Measurements from ENCODE around the gene DNAJB7. TPM values are rescaled to one million over a fixed set of nuclear protein-coding genes. Genes with fewer than 3 reads are reported as not detected.

DNAJB7 gene
- total and polyA plus RNA-seq, 2 of the 13 experiments (the other 11 are each of a cell fraction or from before 2014, with no cell fraction given): not detected

DNA sequence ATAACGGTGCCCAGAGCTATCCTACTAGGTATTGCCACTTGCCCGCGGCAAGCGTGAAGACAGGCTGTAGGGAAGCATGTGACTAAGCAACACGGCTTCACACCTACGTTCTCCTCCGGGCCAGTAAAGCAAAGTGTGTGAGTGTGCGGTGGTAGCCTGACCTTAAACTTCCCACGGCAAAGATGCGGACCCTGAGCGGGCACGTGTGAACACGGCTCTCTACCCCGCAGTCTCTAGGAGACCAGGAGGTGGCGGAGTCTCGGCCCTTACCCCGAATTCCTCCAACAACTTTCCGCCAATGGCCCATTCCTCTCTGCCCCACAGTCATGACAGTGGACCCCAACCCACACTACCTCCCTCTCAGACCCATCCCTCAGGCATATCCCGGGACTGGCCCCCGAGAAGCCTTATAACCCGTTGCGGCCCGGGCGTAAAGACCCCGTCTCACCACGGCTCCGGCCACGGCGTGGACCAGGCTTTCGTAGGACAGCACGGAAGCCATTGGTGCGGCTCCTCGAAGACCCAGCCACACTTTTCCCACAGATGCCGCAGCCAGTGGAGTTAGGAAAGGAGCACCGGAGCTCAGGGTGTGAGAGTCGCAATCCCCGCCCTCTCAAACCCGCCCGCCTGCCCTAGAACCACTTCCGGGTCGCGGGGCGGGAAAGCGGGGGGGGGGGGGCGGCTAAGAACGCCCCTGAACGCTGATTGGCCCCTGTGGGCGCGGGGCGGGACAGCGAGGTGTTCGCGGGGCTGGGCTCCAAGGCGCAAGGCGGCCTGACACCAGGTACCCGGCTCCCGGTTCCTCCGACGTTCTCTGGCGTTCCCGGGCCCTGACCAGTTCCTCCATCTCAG is 42.9 kb downstream of the DNAJB7 start, which contains the start of gene SLC25A17 (continued):
- TF ChIP-seq MED13 (CRISPR knock-in tag; IDR thresholded peaks at IDR 0.05): no peak
- TF ChIP-seq ARNTL (CRISPR knock-in tag; IDR thresholded peaks at IDR 0.05): 0 out of 2 replicates have a peak, but pooled peaks have one; percentile 62
- no peak for TF ChIP-seq NFIB (CRISPR knock-in tag; IDR thresholded peaks at IDR 0.05; ENCODE audit: borderline replicate concordance)
- 0 out of 2 replicates have a peak, but pooled peaks have one; percentile 18 for TF ChIP-seq SIN3A (IDR thresholded peaks at IDR 0.05; ENCODE audit: borderline replicate concordance, low read depth, low read length)
- TF ChIP-seq JUND (CRISPR knock-in tag; IDR thresholded peaks at IDR 0.05): no peak
- TF ChIP-seq, protein P1, sequence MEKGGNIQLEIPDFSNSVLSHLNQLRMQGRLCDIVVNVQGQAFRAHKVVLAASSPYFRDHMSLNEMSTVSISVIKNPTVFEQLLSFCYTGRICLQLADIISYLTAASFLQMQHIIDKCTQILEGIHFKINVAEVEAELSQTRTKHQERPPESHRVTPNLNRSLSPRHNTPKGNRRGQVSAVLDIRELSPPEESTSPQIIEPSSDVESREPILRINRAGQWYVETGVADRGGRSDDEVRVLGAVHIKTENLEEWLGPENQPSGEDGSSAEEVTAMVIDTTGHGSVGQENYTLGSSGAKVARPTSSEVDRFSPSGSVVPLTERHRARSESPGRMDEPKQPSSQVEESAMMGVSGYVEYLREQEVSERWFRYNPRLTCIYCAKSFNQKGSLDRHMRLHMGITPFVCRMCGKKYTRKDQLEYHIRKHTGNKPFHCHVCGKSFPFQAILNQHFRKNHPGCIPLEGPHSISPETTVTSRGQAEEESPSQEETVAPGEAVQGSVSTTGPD (CRISPR knock-in tag; IDR thresholded peaks at IDR 0.05): no peak
- TF ChIP-seq SNRNP70 (IDR thresholded peaks at IDR 0.05; ENCODE audit: low read depth, low read length): no peak
- no peak for TF ChIP-seq MAF1 (CRISPR knock-in tag; IDR thresholded peaks at IDR 0.05; ENCODE audit: borderline replicate concordance)
- TF ChIP-seq ZNF343 (CRISPR knock-in tag; IDR thresholded peaks at IDR 0.05): no peak
- TF ChIP-seq ZIK1 (CRISPR knock-in tag; IDR thresholded peaks at IDR 0.05; ENCODE audit: borderline replicate concordance, low read depth): no peak
- TF ChIP-seq, protein P2, sequence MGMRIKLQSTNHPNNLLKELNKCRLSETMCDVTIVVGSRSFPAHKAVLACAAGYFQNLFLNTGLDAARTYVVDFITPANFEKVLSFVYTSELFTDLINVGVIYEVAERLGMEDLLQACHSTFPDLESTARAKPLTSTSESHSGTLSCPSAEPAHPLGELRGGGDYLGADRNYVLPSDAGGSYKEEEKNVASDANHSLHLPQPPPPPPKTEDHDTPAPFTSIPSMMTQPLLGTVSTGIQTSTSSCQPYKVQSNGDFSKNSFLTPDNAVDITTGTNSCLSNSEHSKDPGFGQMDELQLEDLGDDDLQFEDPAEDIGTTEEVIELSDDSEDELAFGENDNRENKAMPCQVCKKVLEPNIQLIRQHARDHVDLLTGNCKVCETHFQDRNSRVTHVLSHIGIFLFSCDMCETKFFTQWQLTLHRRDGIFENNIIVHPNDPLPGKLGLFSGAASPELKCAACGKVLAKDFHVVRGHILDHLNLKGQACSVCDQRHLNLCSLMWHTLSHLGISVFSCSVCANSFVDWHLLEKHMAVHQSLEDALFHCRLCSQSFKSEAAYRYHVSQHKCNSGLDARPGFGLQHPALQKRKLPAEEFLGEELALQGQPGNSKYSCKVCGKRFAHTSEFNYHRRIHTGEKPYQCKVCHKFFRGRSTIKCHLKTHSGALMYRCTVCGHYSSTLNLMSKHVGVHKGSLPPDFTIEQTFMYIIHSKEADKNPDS (CRISPR knock-in tag; IDR thresholded peaks at IDR 0.05): no peak
- peak; percentile 26; the same call in 1 of the 2 replicates for TF ChIP-seq PITX1 (CRISPR knock-in tag; IDR thresholded peaks at IDR 0.05)
- TF ChIP-seq ZNF572 (CRISPR knock-in tag; IDR thresholded peaks at IDR 0.05): peak; percentile 62; the same call in 1 of the 2 replicates
- TF ChIP-seq CAMTA2 (CRISPR knock-in tag; IDR thresholded peaks at IDR 0.05; ENCODE audit: borderline replicate concordance): peak; percentile 80; the same call in 1 of the 2 replicates
- no peak for TF ChIP-seq SRF (IDR thresholded peaks at IDR 0.05; ENCODE audit: low read depth, low read length)
- no peak for TF ChIP-seq HDAC6 (IDR thresholded peaks at IDR 0.05; ENCODE audit: low read depth, low read length)
- TF ChIP-seq ZNF552 (CRISPR knock-in tag; IDR thresholded peaks at IDR 0.05; ENCODE audit: borderline replicate concordance): no peak; the same call in 1 of the 2 replicates
- no peak for TF ChIP-seq MTA3 (CRISPR knock-in tag; IDR thresholded peaks at IDR 0.05)
- TF ChIP-seq ZNF296 (CRISPR knock-in tag; conservative IDR thresholded peaks at IDR 0.05): no peak
- TF ChIP-seq, protein P3, sequence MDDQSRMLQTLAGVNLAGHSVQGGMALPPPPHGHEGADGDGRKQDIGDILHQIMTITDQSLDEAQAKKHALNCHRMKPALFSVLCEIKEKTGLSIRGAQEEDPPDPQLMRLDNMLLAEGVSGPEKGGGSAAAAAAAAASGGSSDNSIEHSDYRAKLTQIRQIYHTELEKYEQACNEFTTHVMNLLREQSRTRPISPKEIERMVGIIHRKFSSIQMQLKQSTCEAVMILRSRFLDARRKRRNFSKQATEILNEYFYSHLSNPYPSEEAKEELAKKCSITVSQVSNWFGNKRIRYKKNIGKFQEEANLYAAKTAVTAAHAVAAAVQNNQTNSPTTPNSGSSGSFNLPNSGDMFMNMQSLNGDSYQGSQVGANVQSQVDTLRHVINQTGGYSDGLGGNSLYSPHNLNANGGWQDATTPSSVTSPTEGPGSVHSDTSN (CRISPR knock-in tag; IDR thresholded peaks at IDR 0.05; ENCODE audit: borderline replicate concordance): no peak
- TF ChIP-seq CBX2 (IDR thresholded peaks at IDR 0.05; ENCODE audit: low read depth, low read length): no peak
- TF ChIP-seq CBX2 (CRISPR knock-in tag; IDR thresholded peaks at IDR 0.05; ENCODE audit: low read depth): no peak
- TF ChIP-seq ZNF564 (CRISPR knock-in tag; IDR thresholded peaks at IDR 0.05): no peak
- TF ChIP-seq MYC (CRISPR knock-in tag; IDR thresholded peaks at IDR 0.05; ENCODE audit: borderline replicate concordance): peak; percentile 83; the same call in 1 of the 2 replicates
- TF ChIP-seq RFX3 (CRISPR knock-in tag; IDR thresholded peaks at IDR 0.05): no peak
- no peak for TF ChIP-seq MIER3 (CRISPR knock-in tag; IDR thresholded peaks at IDR 0.05; ENCODE audit: borderline replicate concordance)
- TF ChIP-seq ZNF678 (CRISPR knock-in tag; IDR thresholded peaks at IDR 0.05): no peak

Measured in HepG2 (cell line).